GM20000 (cell line): ENCODE data around the gene POLR1H.

Experiments
- DNase-seq: peaks from one replicate; pipeline ENCODE4 v3.0.0; 2012; ENCODE audit warnings: low spot score
- TF ChIP-seq, protein P1 (sequence below): IDR thresholded peaks from 2 replicates; pipeline ENCODE4 v1.5.1; 2012; ENCODE audit warnings: mild to moderate bottlenecking, control low read depth; ENCODE audit errors: extremely low read depth, missing control alignments

The POLR1H gene

DNA sequence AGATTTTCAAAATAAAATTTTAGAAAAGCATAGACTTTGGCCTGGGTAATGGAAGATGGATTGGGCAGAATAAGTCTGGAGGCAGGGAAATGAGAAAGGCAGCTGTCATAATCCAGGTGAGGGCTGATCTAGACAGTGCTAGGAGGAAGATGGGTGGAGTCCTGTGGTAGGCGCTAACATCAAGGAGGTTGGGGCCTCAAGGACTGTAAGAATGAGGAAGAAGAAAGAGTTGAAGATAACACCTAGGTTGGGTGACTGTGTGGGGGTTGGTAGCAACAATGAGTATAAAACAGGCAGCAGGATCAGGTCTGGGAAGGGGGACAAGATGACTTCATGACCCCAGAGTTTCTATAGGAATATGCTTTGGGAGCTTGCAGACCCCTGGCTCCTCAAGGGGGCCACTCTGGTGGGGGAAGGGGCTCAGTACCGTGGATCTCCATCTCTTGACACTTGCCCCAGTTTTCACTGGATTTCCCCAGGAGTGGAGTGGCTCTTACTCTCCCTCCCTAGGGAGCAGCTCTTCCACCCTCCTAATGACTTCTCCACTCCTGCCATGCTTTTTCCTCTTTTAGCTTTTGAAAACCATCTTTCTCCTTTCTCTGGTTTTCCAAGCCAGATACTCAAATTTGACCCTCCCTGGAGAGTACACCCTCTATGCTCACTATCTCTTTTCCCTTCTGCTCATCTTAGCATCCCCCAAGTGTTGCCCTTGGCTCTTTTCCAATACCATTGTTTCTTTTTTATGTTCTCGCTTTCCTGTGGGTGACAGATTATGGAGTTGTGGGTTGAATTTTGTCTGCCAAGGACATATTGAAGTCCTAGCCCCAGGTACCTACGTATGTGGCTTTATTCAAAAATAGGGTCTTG, 37.1 kb downstream of the POLR1H start:
- peak; percentile 30 for DNase-seq
- TF ChIP-seq, protein P1, sequence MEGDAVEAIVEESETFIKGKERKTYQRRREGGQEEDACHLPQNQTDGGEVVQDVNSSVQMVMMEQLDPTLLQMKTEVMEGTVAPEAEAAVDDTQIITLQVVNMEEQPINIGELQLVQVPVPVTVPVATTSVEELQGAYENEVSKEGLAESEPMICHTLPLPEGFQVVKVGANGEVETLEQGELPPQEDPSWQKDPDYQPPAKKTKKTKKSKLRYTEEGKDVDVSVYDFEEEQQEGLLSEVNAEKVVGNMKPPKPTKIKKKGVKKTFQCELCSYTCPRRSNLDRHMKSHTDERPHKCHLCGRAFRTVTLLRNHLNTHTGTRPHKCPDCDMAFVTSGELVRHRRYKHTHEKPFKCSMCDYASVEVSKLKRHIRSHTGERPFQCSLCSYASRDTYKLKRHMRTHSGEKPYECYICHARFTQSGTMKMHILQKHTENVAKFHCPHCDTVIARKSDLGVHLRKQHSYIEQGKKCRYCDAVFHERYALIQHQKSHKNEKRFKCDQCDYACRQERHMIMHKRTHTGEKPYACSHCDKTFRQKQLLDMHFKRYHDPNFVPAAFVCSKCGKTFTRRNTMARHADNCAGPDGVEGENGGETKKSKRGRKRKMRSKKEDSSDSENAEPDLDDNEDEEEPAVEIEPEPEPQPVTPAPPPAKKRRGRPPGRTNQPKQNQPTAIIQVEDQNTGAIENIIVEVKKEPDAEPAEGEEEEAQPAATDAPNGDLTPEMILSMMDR: no peak

DNA sequence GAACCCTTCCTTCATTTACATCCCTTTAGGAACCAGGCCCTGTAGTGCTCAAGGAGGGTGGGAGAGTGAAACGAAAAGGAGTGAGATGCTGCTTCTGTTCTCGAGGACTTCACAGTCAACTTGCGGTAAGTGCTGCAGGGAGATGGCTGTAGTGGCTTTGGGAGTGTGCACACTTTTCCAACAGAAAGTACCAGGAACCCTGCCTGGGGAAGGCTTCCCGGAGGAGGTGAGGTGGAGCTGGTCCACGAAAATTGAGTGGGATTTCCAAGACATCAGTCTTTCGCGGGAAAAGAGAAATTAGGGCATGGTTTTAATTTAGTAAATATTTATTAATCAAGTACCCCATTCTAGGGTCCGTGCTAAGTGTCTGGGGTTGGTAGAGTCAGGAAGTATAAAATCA, 39.1 kb downstream of the POLR1H start:
- no peak for DNase-seq
- TF ChIP-seq, protein P1: no peak

DNA sequence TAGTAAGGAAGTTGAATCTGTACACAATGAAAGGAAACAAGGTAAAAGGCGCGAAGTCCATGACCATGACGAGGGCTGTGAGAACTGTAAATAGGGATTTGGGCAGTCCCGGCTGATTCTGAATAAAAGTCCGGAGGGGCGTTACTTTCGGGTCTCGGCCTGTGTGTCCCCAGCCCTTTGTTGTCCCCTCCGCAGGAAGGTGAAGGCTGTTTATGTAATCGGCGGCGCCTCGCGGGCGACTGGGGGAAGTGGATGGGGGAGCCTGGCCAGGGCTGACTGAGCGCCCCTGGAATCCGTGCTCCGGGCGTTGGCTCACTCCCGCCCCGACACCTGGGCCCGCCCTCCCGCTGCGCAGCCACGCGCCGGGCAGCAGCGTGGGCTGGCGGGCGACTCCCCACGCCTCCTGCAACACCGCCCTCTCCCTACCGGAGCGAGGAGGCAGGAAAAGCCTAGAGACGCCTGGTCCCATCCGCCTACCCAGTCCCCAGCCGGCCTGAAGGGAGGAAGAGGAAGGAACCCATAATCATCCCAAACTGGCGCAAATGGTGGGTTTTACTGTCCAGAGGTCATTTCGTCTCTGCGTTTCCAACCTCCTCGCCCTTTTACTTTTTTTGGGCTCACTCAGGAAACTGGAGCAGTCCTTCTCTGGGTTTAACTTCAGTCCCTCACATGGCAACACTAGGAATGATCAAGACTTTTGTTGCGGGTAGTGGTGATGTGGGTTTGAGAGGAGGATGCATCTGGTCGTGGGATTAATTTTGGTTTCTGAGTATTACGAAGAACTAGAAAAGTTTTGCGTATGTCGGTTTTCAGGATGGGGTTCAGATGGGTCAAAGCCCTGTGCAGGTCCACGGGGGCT, 39.7 kb downstream of the POLR1H start:
- peak; percentile 49 for DNase-seq
- TF ChIP-seq, protein P1: no peak

DNA sequence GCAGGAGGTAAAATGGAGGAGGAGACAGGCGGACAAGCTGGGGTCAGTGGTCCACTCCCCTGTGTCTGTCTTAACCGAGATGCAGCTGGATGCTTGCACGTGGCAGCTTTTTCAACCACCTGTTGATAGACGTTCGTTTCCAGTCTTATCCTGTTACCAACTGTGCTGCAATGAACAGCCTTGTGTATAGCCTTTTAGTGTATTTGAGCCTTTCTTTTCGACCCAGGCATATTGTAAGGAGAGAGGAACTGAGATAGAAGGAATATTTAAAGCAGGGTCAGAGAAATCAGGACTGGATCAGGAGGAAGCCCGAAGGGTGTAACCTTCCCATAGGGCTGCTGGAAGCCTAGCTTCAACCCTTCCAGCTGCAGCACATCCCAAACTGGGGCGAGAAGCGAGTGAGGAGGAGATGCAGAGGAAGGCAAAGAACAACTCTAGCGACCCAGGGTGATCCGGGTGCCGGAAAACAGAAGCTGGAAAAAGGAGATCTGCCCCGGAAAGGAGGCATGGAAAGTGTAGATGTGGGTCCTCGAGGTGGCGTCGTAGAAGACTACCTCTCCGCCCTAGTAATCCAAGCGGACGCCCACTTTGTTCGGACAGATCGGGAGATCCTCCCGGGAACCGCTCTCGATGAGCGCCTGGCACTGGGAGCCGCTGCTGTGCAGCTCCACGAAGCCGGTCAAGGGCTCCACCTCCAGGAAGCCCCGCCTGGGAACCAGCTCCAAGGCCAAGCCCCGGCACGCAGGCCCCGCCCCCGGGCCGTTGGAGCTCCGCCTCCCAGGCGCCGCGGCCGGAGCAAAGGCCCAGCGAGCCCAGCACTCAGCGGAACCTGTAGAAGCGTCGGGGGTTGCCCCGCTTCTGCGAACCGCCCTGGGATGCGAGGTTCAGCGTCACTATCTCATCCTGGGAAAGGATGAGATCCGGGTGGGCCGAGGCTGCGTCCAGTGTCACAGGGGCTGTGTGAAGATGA, 40.7 kb downstream of the POLR1H start:
- TF ChIP-seq, protein P1: no peak
- peak; percentile 89 for DNase-seq

DNA sequence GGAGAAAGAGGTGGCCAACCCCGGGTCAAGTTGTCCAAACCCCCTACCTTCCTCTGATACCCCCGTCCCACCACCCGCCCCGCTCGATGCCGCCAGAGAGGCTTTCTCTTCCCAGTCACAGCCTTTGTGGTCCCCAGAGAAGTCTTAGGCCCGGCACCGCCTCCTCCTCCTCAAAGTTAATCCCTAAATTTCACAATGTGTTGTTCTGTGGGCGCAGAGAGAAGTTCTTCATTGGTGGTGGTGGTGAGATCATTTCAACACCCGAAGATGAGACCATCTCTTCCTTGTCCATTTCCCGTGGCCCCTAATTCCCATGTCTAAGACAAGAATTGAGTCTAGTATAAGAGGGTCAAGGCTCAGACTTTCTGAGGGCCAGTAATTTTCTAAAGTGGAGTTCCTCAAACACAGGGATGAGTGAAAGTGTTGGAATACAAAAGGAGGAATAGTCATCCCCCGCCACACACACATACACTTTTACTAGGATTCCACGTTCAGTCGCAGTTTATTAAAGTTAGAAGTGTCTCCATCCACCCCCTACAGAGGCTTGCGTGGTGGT, 41.4 kb downstream of the POLR1H start:
- DNase-seq: peak; percentile 26
- TF ChIP-seq, protein P1: no peak

DNA sequence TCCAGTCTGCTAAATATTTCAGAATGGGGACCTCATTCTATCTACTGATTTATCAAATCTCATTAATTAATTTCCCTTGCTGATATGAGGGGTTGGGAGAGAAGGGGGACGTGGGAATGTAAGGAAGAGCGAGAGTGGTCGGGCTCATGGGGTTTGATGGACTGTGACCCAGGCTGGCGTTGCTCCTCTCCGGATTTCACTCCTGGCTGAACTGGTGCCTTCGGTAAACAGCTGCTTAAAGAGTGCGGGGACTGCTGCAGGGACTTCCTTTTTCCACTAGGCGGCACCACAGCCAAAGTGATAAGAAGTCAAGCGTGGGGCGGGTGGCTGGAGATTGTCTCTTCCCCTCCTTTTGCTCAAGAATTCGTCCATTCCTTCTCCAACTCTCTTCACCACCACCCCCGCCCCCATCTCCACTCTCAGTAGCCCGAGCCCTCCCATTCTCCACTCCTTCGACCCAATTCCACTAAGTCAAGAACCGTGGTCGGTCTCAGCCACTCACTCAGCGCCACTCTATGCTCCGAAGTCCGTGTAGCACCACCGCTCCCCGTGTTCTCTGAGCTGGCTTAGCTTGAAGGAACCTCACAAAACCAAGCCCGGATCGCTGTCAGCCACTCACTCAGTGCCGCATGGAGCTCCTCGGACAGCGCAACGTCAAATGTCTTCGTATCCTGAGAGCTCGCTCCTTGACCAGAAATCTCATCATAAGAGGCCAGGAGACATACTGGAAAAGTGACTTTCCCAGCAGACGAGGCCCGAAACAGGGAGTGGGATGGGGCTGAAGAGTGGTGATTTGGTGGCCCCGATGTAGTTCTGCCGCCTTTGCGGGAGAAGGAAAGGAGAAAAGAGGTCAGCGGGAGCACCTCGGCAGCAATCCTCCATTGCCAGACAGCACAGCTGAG, 42.2 kb downstream of the POLR1H start:
- TF ChIP-seq, protein P1: peak; percentile 95
- DNase-seq: peak; percentile 93
